NCI-H82 (cell line): ENCODE results near the gene TMA7.
A peak's percentile ranks its signal among the peaks of the same experiment; 100 is the strongest.
"Not testable (repeated sequence)": the region's sequence is repeated elsewhere in the genome, so short reads cannot be mapped to it uniquely, and the experiment has no call there.

Experiments
- DNase-seq: peaks from one replicate; lab custom pipeline; 2025; lab: John Stamatoyannopoulos, UW

TMA7 gene

GRCh38 chr3:48468329-48468731 is 28.3 kb downstream of the TMA7 start:
- DNase-seq: no peak

DNA sequence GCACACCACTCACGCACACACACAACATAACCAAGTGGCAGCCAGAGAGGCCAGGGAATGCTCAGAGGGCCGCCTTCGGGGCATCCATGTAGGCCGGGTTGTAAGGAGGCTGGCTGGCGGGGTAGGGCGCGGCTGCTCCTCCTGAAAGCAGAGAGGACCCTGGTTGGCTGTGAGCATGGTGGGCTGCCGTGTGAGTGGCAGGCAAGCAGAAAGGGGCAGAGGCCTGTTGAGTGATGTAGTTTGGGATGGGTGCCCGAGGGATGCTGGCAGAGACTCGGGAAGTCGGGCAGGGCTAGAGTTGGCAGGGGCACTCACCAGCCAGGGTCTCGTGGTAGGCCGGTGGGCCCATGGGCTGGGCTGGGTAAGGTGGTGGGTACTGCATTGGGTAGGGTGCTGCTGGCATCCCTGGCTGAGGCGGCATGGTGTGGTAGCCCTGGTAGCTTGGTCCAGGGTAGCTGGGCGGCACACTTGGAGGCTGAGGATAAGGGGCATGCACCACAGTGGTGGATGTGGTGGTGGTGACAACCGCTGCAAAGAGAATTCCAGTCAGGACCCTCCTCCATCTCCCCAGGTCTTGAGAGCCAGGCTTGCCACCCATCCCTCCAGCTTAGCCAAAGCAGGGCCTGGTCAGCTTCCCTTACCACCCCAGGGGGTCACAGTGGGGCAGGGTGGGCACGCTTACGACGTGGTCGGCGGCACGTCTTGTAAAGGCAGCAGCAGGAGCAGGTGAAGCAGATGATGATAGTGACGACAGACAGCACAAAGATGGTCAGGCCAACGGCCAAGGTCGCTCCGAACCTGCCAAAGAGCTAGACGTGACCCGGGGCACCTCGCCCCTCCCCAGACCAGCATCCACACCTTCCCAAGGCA is 29.2 kb downstream of the TMA7 start:
- no peak for DNase-seq

DNA sequence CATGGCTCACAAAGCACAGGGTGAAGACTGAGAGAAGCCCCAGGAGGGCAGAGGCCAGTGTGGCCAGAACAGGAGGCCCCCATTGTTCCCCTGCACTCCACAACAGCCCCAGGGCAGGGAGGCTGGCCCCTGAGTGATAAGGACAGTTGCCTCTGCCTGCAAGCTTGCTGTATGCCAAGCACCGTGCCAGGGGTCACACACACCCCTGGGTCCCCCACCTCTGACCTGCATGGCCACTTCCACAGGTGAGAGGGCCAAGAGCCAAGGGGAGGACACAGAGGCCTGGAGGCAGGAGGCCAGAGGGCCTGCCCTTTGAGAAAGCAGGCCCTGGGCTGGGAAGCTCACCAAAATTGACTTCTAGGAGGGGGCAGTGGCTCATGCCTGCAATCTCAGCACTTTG is 30.2 kb downstream of the TMA7 start:
- no peak for DNase-seq

DNA sequence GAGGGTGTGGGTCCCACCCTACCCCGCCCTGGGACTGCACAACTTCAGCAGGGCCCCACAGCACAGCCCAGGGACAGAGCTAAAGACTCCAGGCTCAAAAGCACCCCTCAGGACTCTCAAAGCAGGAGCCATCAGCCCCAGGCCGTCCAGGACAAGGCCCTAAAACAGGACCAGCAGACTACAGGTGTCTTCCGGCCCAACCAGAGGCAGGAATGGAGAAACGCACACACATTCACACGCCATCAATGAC is 32.5 kb downstream of the TMA7 start:
- no peak for DNase-seq

- peak; percentile 94 for DNase-seq
These were observed 33.0 kb downstream of the TMA7 start for GRCh38 chr3:48472923-48473616.

DNA sequence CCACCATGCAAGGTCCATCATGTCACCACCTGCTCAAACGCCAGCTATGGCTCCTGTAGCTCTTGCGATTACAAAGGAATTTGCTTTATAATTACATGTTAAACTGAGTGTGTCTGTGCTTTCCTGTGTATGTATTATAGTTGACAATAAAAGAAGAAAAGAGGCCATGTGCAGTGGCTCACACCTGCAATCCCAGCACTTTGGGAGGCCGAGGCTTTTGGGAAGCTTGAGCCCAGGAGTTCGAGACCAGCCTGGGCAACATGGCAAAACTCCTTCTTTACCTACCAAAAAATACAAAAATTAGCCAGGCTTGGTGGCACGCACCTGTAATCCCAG is 33.5 kb downstream of the TMA7 start:
- no peak for DNase-seq

- DNase-seq: not testable (repeated sequence)
These were observed 34.0 kb downstream of the TMA7 start for GRCh38 chr3:48474031-48474430.

DNA sequence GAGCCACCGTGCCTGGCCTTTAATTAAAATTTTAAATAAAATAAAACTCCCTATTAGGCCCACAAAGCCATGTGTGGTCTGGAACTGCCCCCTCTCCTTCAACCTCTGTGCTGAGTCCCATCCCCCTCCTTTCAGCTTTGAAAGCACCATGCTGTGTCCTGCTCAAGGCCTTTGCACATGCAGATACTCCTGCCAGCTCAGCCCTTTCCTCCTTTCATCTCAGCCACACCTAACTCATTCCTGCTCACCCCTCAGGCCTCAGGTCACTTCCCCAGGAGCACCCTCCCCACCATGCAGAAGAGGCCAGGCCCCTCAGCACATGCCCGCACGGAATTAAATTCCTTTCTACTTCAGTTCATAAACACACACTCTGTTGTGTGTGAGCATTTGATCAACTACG is 34.6 kb downstream of the TMA7 start:
- DNase-seq: no peak

GRCh38 chr3:48475188-48475587 is 35.1 kb downstream of the TMA7 start:
- no peak for DNase-seq

DNA sequence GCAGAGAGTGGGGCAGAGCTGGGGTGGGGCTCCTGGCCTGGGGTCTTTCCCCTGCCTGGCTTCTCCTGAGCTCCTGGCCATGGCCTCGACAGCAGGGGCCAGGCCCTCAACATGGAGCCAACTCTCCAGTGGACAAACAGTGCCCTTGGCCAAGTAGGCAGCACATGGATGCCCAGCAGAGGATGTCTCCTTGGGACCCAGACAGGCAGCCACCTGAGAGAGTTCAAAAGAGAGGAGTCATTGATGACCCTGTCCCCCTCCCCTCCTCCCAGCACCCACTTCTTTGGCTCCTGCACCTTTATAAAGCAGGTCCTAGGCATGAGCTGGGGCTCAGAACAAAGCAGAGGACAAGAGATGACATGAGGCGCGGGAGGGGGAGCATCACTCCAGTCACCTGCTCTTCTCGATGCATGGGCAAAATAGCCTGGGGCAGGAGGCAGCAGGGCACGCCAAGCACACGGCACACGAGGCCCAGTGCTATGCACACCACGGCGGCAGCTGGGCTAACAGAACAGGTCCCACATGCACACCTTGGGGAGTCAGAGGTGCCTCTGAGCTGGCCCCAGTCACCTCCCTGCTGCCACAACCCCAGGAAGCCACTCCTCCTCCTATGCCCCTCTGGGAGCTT is 36.5 kb downstream of the TMA7 start:
- no peak for DNase-seq

- no peak for DNase-seq
These were observed 38.0 kb downstream of the TMA7 start for GRCh38 chr3:48477959-48478520.

DNA sequence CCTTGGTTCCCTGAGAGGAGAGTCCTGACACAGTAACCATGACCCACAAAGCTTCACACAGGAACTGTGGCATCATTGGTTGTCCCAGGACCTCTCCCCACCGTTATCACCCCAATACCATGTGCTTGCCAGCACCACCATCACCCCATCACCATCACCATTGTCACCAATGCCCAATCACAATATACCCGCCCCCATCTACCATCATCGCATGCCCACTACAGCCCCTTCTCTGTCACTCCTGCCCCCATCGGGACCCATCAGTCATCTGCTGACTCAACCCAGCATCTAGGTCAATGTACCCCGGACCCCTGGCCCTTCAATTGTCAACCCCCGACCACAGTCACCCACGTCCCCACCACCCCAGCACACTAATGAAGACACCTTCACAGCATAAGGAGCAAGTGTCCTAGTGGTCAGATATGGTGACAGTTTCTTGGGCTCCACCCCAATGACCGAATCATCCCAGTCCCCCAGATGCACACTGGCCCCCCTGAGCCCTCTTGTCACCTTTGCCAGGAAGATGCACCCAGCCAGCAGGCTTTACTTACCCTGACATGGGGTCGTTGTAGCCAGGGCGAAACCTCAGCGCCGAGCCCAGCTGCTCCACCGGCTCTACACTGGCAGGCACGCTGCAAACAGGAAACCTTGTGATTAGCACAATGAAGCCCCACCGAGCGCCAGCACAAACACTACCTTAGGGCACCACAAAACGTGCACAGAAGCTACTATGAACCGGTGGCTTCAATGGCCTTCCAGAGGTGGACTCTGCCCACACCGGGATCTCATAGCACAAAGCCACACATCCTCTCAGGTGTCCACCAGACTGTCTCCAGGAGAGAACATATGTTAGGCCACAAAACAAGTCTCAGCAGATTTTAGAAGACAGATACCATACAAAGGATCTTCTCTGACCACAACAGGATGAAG is 38.8 kb downstream of the TMA7 start:
- DNase-seq: no peak

DNA sequence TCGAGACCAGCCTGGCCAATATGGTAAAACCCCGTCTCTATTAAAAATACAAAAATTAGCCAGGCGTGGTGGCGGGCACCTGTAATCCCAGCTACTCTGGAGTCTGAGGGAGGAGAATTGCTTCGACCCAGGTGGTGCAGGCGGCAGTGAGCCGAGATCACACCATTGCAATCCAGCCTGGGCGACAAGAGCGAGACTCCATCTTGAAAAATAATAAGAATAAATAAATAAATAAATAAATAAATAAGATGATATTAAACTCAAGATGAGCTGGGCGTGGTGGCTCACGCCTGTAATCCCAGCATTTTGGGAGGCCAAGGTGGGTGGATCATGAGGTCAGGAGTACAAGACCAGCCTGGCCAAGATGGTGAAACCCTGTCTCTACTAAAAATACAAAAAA is 40.8 kb downstream of the TMA7 start:
- not testable (repeated sequence) for DNase-seq

DNA sequence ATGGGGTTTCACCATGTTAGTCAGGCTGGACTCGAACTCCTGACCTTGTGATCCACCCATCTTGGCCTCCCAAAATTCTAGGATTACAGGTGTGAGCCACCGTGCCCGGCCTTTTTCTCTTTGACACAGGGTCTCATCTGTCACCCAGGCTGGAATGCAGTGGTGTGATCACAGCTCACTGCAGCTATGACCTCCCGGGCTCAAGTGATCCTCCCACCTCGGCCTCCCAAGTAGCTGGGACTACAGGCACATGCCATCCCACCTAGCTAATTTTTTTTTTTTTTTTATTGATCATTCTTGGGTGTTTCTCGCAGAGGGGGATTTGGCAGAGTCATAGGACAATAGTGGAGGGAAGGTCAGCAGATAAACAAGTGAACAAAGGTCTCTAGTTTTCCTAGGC is 42.8 kb downstream of the TMA7 start:
- DNase-seq: not testable (repeated sequence)

DNA sequence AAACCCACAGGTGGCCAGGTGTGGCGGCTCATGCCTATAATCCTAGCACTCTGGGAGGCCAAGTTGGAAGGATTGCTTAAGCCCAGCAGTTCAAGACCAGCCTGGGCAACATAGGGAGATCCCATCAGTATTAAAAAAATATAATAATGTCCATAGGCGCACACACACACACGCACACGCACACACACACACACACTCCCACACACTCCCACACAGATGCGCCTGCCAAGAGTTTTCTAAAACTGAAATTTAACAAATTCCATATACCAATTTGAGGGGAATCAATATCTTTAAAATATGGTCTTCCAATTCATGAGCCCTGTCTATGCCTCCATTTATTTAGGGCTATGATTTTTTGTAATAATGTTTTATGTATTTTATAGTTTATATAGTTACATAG is 46.9 kb downstream of the TMA7 start:
- DNase-seq: no peak

- DNase-seq: peak; percentile 91
These were observed 52.6 kb downstream of the TMA7 start for GRCh38 chr3:48492461-48493202.

DNA sequence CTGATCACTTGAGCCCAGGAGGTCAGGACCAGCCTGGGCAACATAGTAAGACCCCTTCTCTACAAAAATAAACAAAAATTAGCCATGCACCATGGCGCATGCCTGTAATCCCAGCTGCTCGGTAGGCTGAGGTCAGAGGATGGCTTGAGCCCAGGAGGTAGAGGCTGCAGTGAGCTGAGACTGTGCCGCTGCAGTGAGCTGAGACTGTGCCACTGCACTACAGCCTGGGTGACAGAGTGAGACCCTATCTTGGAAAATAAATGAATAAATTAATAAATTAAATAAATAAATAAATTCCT is 53.1 kb downstream of the TMA7 start:
- DNase-seq: peak; percentile 35
